SK-N-SH treated with all-trans-retinoic acid at 6 μM for 48 hours (cell line): ENCODE measurements around the gene OBP2B.

ENCODE experiments used
- ESRRG ChIP-seq: fragments of 250-450 bp; sonication (Bioruptor Pico); IDR thresholded peaks from 2 replicates; pipeline ENCODE4 v1.6.1; 2021; ENCODE audit warnings: mild to moderate bottlenecking
- ISL1 ChIP-seq: fragments of 250-450 bp; sonication (Bioruptor Pico); IDR thresholded peaks from 2 replicates; pipeline ENCODE4 v2.1.2; 2022; ENCODE audit warnings: mild to moderate bottlenecking, moderate library complexity
- TOX ChIP-seq: fragments of 250-450 bp; sonication (Bioruptor Pico); IDR thresholded peaks from 2 replicates; pipeline ENCODE4 v1.8.0; 2021; ENCODE audit warnings: mild to moderate bottlenecking, moderate library complexity, borderline replicate concordance
- ZC3H10 ChIP-seq: fragments of 250-450 bp; sonication (Bioruptor Pico); IDR thresholded peaks from 2 replicates; pipeline ENCODE4 v1.5.1; 2021; ENCODE audit warnings: mild to moderate bottlenecking, moderate library complexity
- ZFP3 ChIP-seq: fragments of 250-450 bp; sonication (Bioruptor Pico); IDR thresholded peaks from 2 replicates; pipeline ENCODE4 v1.5.0; 2020; ENCODE audit warnings: mild to moderate bottlenecking, moderate library complexity
- ZFP30 ChIP-seq: fragments of 450-650 bp; formaldehyde crosslinking; IDR thresholded peaks from 2 replicates; pipeline ENCODE4 v1.5.0; 2022; ENCODE audit warnings: mild to moderate bottlenecking, moderate library complexity
- TF ChIP-seq, protein P1 (sequence below): fragments of 250-450 bp; sonication (Bioruptor Pico); IDR thresholded peaks from 2 replicates; pipeline ENCODE4 v1.8.0; 2020; ENCODE audit warnings: mild to moderate bottlenecking, moderate library complexity, borderline replicate concordance
- TF ChIP-seq, protein P2 (sequence below): fragments of 250-450 bp; sonication (Bioruptor Pico); IDR thresholded peaks from 2 replicates; pipeline ENCODE4 v1.8.0; 2021; ENCODE audit warnings: low read depth, mild to moderate bottlenecking, moderate library complexity, borderline replicate concordance
- TF ChIP-seq, protein P3 (sequence below): fragments of 250-450 bp; sonication (Bioruptor Pico); IDR thresholded peaks from 2 replicates; pipeline ENCODE4 v1.5.0; 2020; ENCODE audit warnings: mild to moderate bottlenecking, moderate library complexity

DNA sequence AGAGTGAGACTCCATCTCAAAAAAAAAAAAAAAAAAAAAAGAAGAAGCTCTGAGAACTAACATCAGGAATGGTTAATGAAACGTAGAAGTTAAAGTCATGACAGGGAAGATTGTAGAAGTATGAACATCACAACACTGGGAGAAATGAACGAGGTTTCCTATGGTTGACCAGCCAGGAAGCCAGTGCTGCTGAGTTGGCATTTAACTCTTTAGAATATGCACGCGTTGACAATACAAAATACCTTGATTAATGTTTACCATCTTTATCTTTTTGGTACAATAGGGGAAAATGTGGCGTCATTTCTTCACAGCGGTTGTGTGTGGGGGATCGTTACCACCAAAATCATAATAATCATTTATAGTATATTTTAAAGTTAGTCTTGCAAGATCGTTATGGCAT lies 33.9 kb upstream of the OBP2B start:
- TF ChIP-seq, protein P1, sequence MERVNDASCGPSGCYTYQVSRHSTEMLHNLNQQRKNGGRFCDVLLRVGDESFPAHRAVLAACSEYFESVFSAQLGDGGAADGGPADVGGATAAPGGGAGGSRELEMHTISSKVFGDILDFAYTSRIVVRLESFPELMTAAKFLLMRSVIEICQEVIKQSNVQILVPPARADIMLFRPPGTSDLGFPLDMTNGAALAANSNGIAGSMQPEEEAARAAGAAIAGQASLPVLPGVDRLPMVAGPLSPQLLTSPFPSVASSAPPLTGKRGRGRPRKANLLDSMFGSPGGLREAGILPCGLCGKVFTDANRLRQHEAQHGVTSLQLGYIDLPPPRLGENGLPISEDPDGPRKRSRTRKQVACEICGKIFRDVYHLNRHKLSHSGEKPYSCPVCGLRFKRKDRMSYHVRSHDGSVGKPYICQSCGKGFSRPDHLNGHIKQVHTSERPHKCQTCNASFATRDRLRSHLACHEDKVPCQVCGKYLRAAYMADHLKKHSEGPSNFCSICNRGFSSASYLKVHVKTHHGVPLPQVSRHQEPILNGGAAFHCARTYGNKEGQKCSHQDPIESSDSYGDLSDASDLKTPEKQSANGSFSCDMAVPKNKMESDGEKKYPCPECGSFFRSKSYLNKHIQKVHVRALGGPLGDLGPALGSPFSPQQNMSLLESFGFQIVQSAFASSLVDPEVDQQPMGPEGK, result no peak
- TF ChIP-seq, protein P2, sequence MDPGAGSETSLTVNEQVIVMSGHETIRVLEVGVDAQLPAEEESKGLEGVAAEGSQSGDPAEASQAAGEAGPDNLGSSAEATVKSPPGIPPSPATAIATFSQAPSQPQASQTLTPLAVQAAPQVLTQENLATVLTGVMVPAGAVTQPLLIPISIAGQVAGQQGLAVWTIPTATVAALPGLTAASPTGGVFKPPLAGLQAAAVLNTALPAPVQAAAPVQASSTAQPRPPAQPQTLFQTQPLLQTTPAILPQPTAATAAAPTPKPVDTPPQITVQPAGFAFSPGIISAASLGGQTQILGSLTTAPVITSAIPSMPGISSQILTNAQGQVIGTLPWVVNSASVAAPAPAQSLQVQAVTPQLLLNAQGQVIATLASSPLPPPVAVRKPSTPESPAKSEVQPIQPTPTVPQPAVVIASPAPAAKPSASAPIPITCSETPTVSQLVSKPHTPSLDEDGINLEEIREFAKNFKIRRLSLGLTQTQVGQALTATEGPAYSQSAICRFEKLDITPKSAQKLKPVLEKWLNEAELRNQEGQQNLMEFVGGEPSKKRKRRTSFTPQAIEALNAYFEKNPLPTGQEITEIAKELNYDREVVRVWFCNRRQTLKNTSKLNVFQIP (CRISPR knock-in tag), result no peak
- TF ChIP-seq ISL1 (CRISPR knock-in tag), result no peak
- TF ChIP-seq ZC3H10 (CRISPR knock-in tag), result no peak
- TF ChIP-seq ZFP30 (CRISPR knock-in tag), result no peak
- no peak for TF ChIP-seq TOX (CRISPR knock-in tag)
- TF ChIP-seq, protein P3, sequence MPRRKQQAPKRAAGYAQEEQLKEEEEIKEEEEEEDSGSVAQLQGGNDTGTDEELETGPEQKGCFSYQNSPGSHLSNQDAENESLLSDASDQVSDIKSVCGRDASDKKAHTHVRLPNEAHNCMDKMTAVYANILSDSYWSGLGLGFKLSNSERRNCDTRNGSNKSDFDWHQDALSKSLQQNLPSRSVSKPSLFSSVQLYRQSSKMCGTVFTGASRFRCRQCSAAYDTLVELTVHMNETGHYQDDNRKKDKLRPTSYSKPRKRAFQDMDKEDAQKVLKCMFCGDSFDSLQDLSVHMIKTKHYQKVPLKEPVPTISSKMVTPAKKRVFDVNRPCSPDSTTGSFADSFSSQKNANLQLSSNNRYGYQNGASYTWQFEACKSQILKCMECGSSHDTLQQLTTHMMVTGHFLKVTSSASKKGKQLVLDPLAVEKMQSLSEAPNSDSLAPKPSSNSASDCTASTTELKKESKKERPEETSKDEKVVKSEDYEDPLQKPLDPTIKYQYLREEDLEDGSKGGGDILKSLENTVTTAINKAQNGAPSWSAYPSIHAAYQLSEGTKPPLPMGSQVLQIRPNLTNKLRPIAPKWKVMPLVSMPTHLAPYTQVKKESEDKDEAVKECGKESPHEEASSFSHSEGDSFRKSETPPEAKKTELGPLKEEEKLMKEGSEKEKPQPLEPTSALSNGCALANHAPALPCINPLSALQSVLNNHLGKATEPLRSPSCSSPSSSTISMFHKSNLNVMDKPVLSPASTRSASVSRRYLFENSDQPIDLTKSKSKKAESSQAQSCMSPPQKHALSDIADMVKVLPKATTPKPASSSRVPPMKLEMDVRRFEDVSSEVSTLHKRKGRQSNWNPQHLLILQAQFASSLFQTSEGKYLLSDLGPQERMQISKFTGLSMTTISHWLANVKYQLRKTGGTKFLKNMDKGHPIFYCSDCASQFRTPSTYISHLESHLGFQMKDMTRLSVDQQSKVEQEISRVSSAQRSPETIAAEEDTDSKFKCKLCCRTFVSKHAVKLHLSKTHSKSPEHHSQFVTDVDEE (CRISPR knock-in tag), result no peak
- TF ChIP-seq ZFP3 (CRISPR knock-in tag), result no peak
- TF ChIP-seq ESRRG (CRISPR knock-in tag), result no peak
